K562 (cell line): Measurements from ENCODE around the gene TRIM36. TPM values are rescaled to one million over a fixed set of nuclear protein-coding genes. Genes with fewer than 3 reads are reported as not detected.
A peak's percentile ranks its signal among the peaks of the same experiment; 100 is the strongest.

ENCODE experiments used
- AFF1 ChIP-seq, 2 experiments: fragments of 450-650 bp; IDR thresholded peaks; 2 replicates each; pipeline ENCODE4 v1.6.1; 2018; ENCODE audit warnings: mild to moderate bottlenecking in 2 of 2, low read depth in 1 of 2; ENCODE audit not compliant: partially characterized antibody in 2 of 2
- E2F6 ChIP-seq, 2 experiments: IDR thresholded peaks; 2 replicates each; pipeline ENCODE4 v1.6.1; 2011; ENCODE audit warnings: borderline replicate concordance in 1 of 2, control low read depth in 1 of 2, low read depth in 1 of 2, low read length in 1 of 2, mild to moderate bottlenecking in 1 of 2, mixed read lengths in 1 of 2, moderate library complexity in 1 of 2; ENCODE audit not compliant: insufficient read depth in 1 of 2, insufficient read length in 1 of 2, poor library complexity in 1 of 2, severe bottlenecking in 1 of 2; ENCODE audit errors: extremely low read depth in 1 of 2
- polyA plus RNA-seq, 8 experiments: library from polyadenylated mRNA; depleted of rRNA in 4 of 8; stranded (reverse) in 5 of 8; unstranded in 3 of 8; fragments of >200 nt; fragmentation: Nextera tagmentation in 2 of 8; fragmentation: Illumina TruSeq in 1 of 8; extraction: Ambion mirVana in 2 of 8; extraction: Trizol in 1 of 8; gene quantifications; 2 replicates each; pipeline versions ENCODE4 v1.2.1 to v1.2.3, GENCODE V29; 2011 to 2014; ENCODE audit warnings: inconsistent platforms in 1 of 8, missing spikeins in 1 of 8
- total RNA-seq, 7 experiments: library from RNA; depleted of rRNA in 6 of 7; stranded (reverse); fragments of >200 nt in 6 of 7; fragmentation: Illumina TruSeq in 2 of 7; extraction: Trizol in 2 of 7; gene quantifications; 2 replicates each; pipeline versions ENCODE4 v1.2.1 to v1.2.3, GENCODE V29; 2011 to 2021; ENCODE audit warnings: low replicate concordance in 1 of 7

TRIM36 gene
- total and polyA plus RNA-seq, 9 of the 15 experiments (the other 6 are each of a cell fraction or from before 2014, with no cell fraction given), result 0.10 to 0.71 (median 0.31) TPM

GRCh38 chr5:115168829-115169486 lies 750 bp downstream of the TRIM36 start (continued):
- peak in 1 of 2 experiments; percentile 46 for TF ChIP-seq E2F6 (IDR thresholded peaks at IDR 0.05; ENCODE audit: borderline replicate concordance in 1 of 2, extremely low read depth in 1 of 2, insufficient read depth in 1 of 2, insufficient read length in 1 of 2, low read depth in 1 of 2, low read length in 1 of 2, poor library complexity in 1 of 2, severe bottlenecking in 1 of 2)
- no peak for TF ChIP-seq AFF1 (IDR thresholded peaks at IDR 0.05; ENCODE audit: low read depth in 1 of 2, partially characterized antibody in 2 of 2)
